NT2/D1 (cell line): Measurements from ENCODE around the gene ACIN1.

ENCODE experiments used
- SUZ12 ChIP-seq: IDR thresholded peaks from 2 replicates; pipeline ENCODE4 v1.6.1; 2011; ENCODE audit not compliant: insufficient read length, insufficient read depth; ENCODE audit errors: extremely low read depth
- YY1 ChIP-seq: IDR thresholded peaks from 2 replicates; pipeline ENCODE4 v1.6.1; 2011; ENCODE audit not compliant: insufficient read length, insufficient read depth
- ZNF274 ChIP-seq: IDR thresholded peaks from 2 replicates; pipeline ENCODE4 v1.6.1; 2011; ENCODE audit warnings: mild to moderate bottlenecking, low read depth, low read length

- TF ChIP-seq ZNF274 (no peak), SUZ12 (no peak), YY1 (no peak)
Observed at GRCh38 chr14:23043145-23043544, 51.8 kb downstream of the ACIN1 start.
